ENCODE results near the gene B9D2.
"Not testable (repeated sequence)": the region's sequence is repeated elsewhere in the genome, so short reads cannot be mapped to it uniquely, and the experiment has no call there.

B9D2 gene

GRCh38 chr19:41350735-41351338 is 13.1 kb downstream of the B9D2 start:
- Histone ChIP-seq H3K27ac (ENCODE audit: low read length, poor library complexity, severe bottlenecking) (peak overlapping the region; percentile 15), H3K79me1 (replicated peaks; ENCODE audit: low read length, poor library complexity, severe bottlenecking) (peaks cover 22% of the 10 kb centered on the region), H3K4ac (ENCODE audit: low read depth in 1 of 2, low read length in 2 of 2) (peak overlapping the region in 1 of 2 experiments; percentile 26), H2BK12ac (ENCODE audit: low read length in 2 of 2) (peak overlapping the region in 1 of 2 experiments; percentile 70), H3K4me3 (ENCODE audit: insufficient read depth in 1 of 2, low read depth in 1 of 2, low read length in 2 of 2) (peak overlapping the region; percentile 84 to 99), H3K18ac (ENCODE audit: low read depth in 1 of 2, low read length in 2 of 2) (peak overlapping the region in 1 of 2 experiments; percentile 69), H2BK5ac (ENCODE audit: low read depth, low read length, poor library complexity, severe bottlenecking) (no peak overlapping the region), H2BK120ac (ENCODE audit: low read depth, low read length) (no peak overlapping the region), H3K9me3 (ENCODE audit: control insufficient read depth, low read length) (no peaks in the 10 kb centered on the region), H3K9ac (ENCODE audit: low read length) (peak overlapping the region; percentile 90), H2AFZ (ENCODE audit: low read depth, low read length) (no peak overlapping the region), H2BK15ac (ENCODE audit: low read depth, poor library complexity, severe bottlenecking) (no peak overlapping the region), H3K14ac (ENCODE audit: low read length in 2 of 2) (peak overlapping the region in 1 of 2 experiments; percentile 88), H4K8ac (ENCODE audit: low read length) (no peak overlapping the region), H4K91ac (ENCODE audit: low read length) (no peak overlapping the region), H3K4me1 (ENCODE audit: control insufficient read depth, insufficient read depth, low read depth, low read length) (peaks cover 14% of the 10 kb centered on the region), H3K4me2 (ENCODE audit: low read length, poor library complexity, severe bottlenecking) (peak overlapping the region; percentile 98), H3K36me3 (ENCODE audit: control insufficient read depth in 1 of 2, insufficient read depth in 2 of 2, low read depth in 1 of 2, low read length in 2 of 2) (peaks cover 16 to 17% of the 10 kb centered on the region in 2 experiments), H2AK5ac (ENCODE audit: low read length, severe bottlenecking) (no peak overlapping the region), H3K27me3 (ENCODE audit: control insufficient read depth in 1 of 2, insufficient read depth in 1 of 2, low read length in 2 of 2) (no peaks in the 10 kb centered on the region), H3K23ac (ENCODE audit: low read length in 2 of 2) (no peak overlapping the region)
- WGBS: 2% methylated on average over 20 of the region's 22 CpGs
- peak; percentile 35 for DNase-seq

DNA sequence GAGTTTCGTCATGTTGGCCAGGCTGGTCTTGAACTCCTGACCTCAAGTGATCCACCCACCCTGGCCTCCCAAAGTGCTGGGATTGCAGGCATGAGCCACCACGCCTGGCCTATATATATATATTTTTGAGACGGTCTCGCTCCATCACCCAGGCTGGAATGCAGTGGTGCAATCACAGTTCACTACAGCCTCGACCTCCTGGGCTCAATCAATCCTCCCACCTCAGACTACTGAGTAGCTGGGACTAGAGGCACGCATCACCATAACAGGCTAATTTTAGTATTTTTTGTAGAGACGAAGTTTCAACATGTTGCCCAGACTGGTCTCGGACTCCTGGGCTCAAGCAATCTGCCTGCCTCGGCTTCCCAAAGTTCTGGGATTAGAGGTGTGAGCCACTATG is 17.0 kb downstream of the B9D2 start:
- DNase-seq: not testable (repeated sequence)
- 98% methylated on average over 9 of the region's 9 CpGs for WGBS

GRCh38 chr19:41344162-41344561 is 19.8 kb downstream of the B9D2 start:
- DNase-seq: no peak
- Histone ChIP-seq H3K4ac (ENCODE audit: low read depth in 1 of 2, low read length in 2 of 2) (no peak overlapping the region), H4K91ac (ENCODE audit: low read length) (no peak overlapping the region), H3K4me2 (ENCODE audit: low read length, poor library complexity, severe bottlenecking) (no peak overlapping the region), H3K4me1 (ENCODE audit: control insufficient read depth, insufficient read depth, low read depth, low read length) (peaks cover 6% of the 10 kb centered on the region), H2BK120ac (ENCODE audit: low read depth, low read length) (no peak overlapping the region), H2BK5ac (ENCODE audit: low read depth, low read length, poor library complexity, severe bottlenecking) (no peak overlapping the region), H2AFZ (ENCODE audit: low read depth, low read length) (no peak overlapping the region), H3K14ac (ENCODE audit: low read length in 2 of 2) (no peak overlapping the region), H2AK5ac (ENCODE audit: low read length, severe bottlenecking) (no peak overlapping the region), H2BK12ac (ENCODE audit: low read length in 2 of 2) (no peak overlapping the region), H3K27me3 (ENCODE audit: control insufficient read depth in 1 of 2, insufficient read depth in 1 of 2, low read length in 2 of 2) (no peaks in the 10 kb centered on the region), H3K18ac (ENCODE audit: low read depth in 1 of 2, low read length in 2 of 2) (peak overlapping the region in 1 of 2 experiments; percentile 14), H3K4me3 (ENCODE audit: insufficient read depth in 1 of 2, low read depth in 1 of 2, low read length in 2 of 2) (no peak overlapping the region), H3K9ac (ENCODE audit: low read length) (no peak overlapping the region), H3K23ac (ENCODE audit: low read length in 2 of 2) (no peak overlapping the region), H2BK15ac (ENCODE audit: low read depth, poor library complexity, severe bottlenecking) (no peak overlapping the region), H3K9me3 (ENCODE audit: control insufficient read depth, low read length) (no peaks in the 10 kb centered on the region), H3K79me1 (replicated peaks; ENCODE audit: low read length, poor library complexity, severe bottlenecking) (peaks cover 36% of the 10 kb centered on the region), H4K8ac (ENCODE audit: low read length) (no peak overlapping the region), H3K36me3 (ENCODE audit: control insufficient read depth in 1 of 2, insufficient read depth in 2 of 2, low read depth in 1 of 2, low read length in 2 of 2) (peaks cover 51 to 59% of the 10 kb centered on the region in 2 experiments), H3K27ac (ENCODE audit: low read length, poor library complexity, severe bottlenecking) (no peak overlapping the region)
- WGBS: 98% methylated on average over 2 of the region's 2 CpGs

More for the DNA sequence above, 17.0 kb downstream of the B9D2 start:
- H3K4me2 ChIP-seq (ENCODE audit: low read length, poor library complexity, severe bottlenecking); H3K27ac ChIP-seq (ENCODE audit: low read length, poor library complexity, severe bottlenecking); H2AK5ac ChIP-seq (ENCODE audit: low read length, severe bottlenecking); H3K4me3 ChIP-seq (ENCODE audit: insufficient read depth in 1 of 2, low read depth in 1 of 2, low read length in 2 of 2); H4K91ac ChIP-seq (ENCODE audit: low read length); H2BK15ac ChIP-seq (ENCODE audit: low read depth, poor library complexity, severe bottlenecking); H3K14ac ChIP-seq (ENCODE audit: low read length in 2 of 2); H3K27me3 ChIP-seq (ENCODE audit: control insufficient read depth in 1 of 2, insufficient read depth in 1 of 2, low read length in 2 of 2); H3K9me3 ChIP-seq (ENCODE audit: control insufficient read depth, low read length); H2BK120ac ChIP-seq (ENCODE audit: low read depth, low read length); H3K9ac ChIP-seq (ENCODE audit: low read length); H3K4ac ChIP-seq (ENCODE audit: low read depth in 1 of 2, low read length in 2 of 2); H2BK12ac ChIP-seq (ENCODE audit: low read length in 2 of 2); H2BK5ac ChIP-seq (ENCODE audit: low read depth, low read length, poor library complexity, severe bottlenecking); H3K18ac ChIP-seq (ENCODE audit: low read depth in 1 of 2, low read length in 2 of 2); H3K23ac ChIP-seq (ENCODE audit: low read length in 2 of 2); H4K8ac ChIP-seq (ENCODE audit: low read length); H2AFZ ChIP-seq (ENCODE audit: low read depth, low read length): not testable (repeated sequence)
- peaks cover 34% of the 10 kb centered on the region for H3K79me1 ChIP-seq (replicated peaks; ENCODE audit: low read length, poor library complexity, severe bottlenecking)
- H3K36me3 ChIP-seq (ENCODE audit: control insufficient read depth in 1 of 2, insufficient read depth in 2 of 2, low read depth in 1 of 2, low read length in 2 of 2): peaks cover 40 to 42% of the 10 kb centered on the region in 2 experiments
- peaks cover 12% of the 10 kb centered on the region for H3K4me1 ChIP-seq (ENCODE audit: control insufficient read depth, insufficient read depth, low read depth, low read length)

DNA sequence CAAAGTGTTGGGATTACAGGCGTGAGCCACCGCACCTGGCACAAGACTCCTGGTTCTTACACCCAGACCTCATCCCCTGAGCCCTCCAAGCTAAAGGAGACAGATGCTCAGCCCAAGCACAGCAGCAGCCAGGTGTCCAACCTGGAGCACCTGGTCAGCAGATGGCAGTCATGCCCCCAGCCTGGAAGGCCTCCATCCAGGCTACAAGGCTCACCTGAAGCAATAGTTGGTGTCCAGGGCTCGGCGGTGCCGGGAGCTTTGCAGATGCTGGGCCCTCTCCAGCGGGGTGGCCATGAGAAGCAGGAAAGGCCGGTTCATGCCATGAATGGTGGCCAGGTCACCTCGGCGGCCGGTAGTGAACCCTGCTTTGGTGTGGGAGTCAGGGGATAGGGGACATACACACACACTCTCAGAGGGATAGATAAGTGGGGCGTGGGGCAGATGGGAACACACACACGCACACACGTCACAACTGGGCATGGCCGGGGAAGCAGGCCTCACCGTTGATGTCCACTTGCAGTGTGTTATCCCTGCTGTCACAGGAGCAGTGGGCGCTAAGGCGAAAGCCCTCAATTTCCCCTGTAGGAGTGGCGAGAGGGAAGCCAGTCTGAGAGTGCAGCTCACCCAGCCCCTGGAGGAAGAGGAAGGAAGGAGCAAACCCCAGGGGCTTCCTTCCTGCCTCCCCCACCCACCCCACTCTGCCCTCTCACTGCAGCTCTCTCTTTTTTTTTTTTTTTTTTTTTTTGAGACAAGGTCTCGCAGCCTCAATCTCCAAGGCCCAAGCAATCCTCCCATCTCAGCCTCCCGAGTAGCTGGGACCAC is 22.1 kb downstream of the B9D2 start:
- H3K4ac ChIP-seq (ENCODE audit: low read depth in 1 of 2, low read length in 2 of 2): no peak overlapping the region
- peaks cover 49 to 64% of the 10 kb centered on the region in 2 experiments for H3K36me3 ChIP-seq (ENCODE audit: control insufficient read depth in 1 of 2, insufficient read depth in 2 of 2, low read depth in 1 of 2, low read length in 2 of 2)
- no peak overlapping the region for H2BK5ac ChIP-seq (ENCODE audit: low read depth, low read length, poor library complexity, severe bottlenecking)
- H3K79me1 ChIP-seq (replicated peaks; ENCODE audit: low read length, poor library complexity, severe bottlenecking): peaks cover 32% of the 10 kb centered on the region
- WGBS: 96% methylated on average over 18 of the region's 20 CpGs
- no peak overlapping the region for H3K14ac ChIP-seq (ENCODE audit: low read length in 2 of 2)
- H3K18ac ChIP-seq (ENCODE audit: low read depth in 1 of 2, low read length in 2 of 2): no peak overlapping the region
- H3K23ac ChIP-seq (ENCODE audit: low read length in 2 of 2): no peak overlapping the region
- no peak overlapping the region for H2BK12ac ChIP-seq (ENCODE audit: low read length in 2 of 2)
- H2BK15ac ChIP-seq (ENCODE audit: low read depth, poor library complexity, severe bottlenecking): no peak overlapping the region
- no peak overlapping the region for H4K8ac ChIP-seq (ENCODE audit: low read length)
- no peaks in the 10 kb centered on the region for H3K9me3 ChIP-seq (ENCODE audit: control insufficient read depth, low read length)
- no peak for DNase-seq
- H2AFZ ChIP-seq (ENCODE audit: low read depth, low read length): no peak overlapping the region
- H3K4me3 ChIP-seq (ENCODE audit: insufficient read depth in 1 of 2, low read depth in 1 of 2, low read length in 2 of 2): no peak overlapping the region
- H3K4me2 ChIP-seq (ENCODE audit: low read length, poor library complexity, severe bottlenecking): no peak overlapping the region
- H3K4me1 ChIP-seq (ENCODE audit: control insufficient read depth, insufficient read depth, low read depth, low read length): peaks cover 2% of the 10 kb centered on the region
- H3K27me3 ChIP-seq (ENCODE audit: control insufficient read depth in 1 of 2, insufficient read depth in 1 of 2, low read length in 2 of 2): no peaks in the 10 kb centered on the region
- H4K91ac ChIP-seq (ENCODE audit: low read length): peak overlapping the region; percentile 7
- no peak overlapping the region for H2BK120ac ChIP-seq (ENCODE audit: low read depth, low read length)
- no peak overlapping the region for H2AK5ac ChIP-seq (ENCODE audit: low read length, severe bottlenecking)
- H3K27ac ChIP-seq (ENCODE audit: low read length, poor library complexity, severe bottlenecking): no peak overlapping the region
- H3K9ac ChIP-seq (ENCODE audit: low read length): no peak overlapping the region
